Endothelial cell of umbilical vein (primary cell): ENCODE data around the gene SPIRE1. TPM values are rescaled to one million over a fixed set of nuclear protein-coding genes. Genes with fewer than 3 reads are reported as not detected.

Source experiments
- Bru-seq: library from RNA; stranded (reverse); fragments of 400-500 nt; gene quantifications from one replicate; lab custom pipeline; 2021; lab: Mats Ljungman, UMichigan
- BruChase-seq, 2 experiments: library from RNA; stranded (reverse); fragments of 400-500 nt; gene quantifications; one replicate each; lab custom pipeline; 2021; lab: Mats Ljungman, UMichigan
- BruUV-seq: library from RNA; stranded (reverse); fragments of 400-500 nt; replicated peaks from 2 replicates; lab custom pipeline; 2021; lab: Mats Ljungman, UMichigan
- CTCF ChIA-PET: fragments of 300-600, 350-600 bp; sonication (Branson Sonifier 250); formaldehyde crosslinking; loops from one replicate; lab custom pipeline; 2021; ENCODE audit warnings: antibody characterized with exemption, inconsistent platforms; lab: Charles Lee
- POLR2A ChIA-PET: fragments of 300-600, 350-600 bp; sonication (Branson Sonifier 250); formaldehyde crosslinking; loops from one replicate; lab custom pipeline; 2021; ENCODE audit warnings: antibody characterized with exemption, inconsistent platforms; lab: Charles Lee
- DNase-seq: peaks from one replicate; pipeline ENCODE4 v3.0.0-alpha.2; 2011; ENCODE audit warnings: low read depth, low spot score
- FAIRE-seq: peaks from 2 replicates; lab custom pipeline; 2011; peaks lifted over from hg19 to GRCh38; lab: Jason Lieb, UNC
- H2AFZ ChIP-seq: 2 replicates; pipeline ENCODE4 v1.6.0; 2012; ENCODE audit warnings: low read depth, low read length, control low read depth, inconsistent platforms
- H3K27ac ChIP-seq: 2 replicates; pipeline ENCODE4 v1.5.1; 2011; ENCODE audit warnings: low read depth, mild to moderate bottlenecking, control low read depth, low read length, moderate library complexity; ENCODE audit not compliant: insufficient read depth
- H3K27me3 ChIP-seq, 2 experiments: 2 replicates each; pipeline versions ENCODE4 v1.6.0 to v1.6.1; 2011; ENCODE audit warnings: low read length in 2 of 2, mixed read lengths in 1 of 2; ENCODE audit not compliant: control insufficient read depth in 2 of 2, insufficient read depth in 2 of 2
- H3K36me3 ChIP-seq, 2 experiments: 2 replicates in 1 of 2; 3 replicates in 1 of 2; pipeline ENCODE4 v1.5.1; 2011; ENCODE audit warnings: low read length in 2 of 2, mild to moderate bottlenecking in 1 of 2, moderate library complexity in 1 of 2; ENCODE audit not compliant: control insufficient read depth in 2 of 2, insufficient read depth in 2 of 2; ENCODE audit errors: extremely low read depth in 1 of 2
- H3K4me1 ChIP-seq: 3 replicates; pipeline ENCODE4 v1.5.1; 2011; ENCODE audit warnings: mild to moderate bottlenecking, low read length; ENCODE audit not compliant: control insufficient read depth, insufficient read depth; ENCODE audit errors: extremely low read depth
- H3K4me2 ChIP-seq: 2 replicates; pipeline ENCODE4 v1.6.1; 2011; ENCODE audit warnings: low read length, control low read depth, mixed read lengths; ENCODE audit not compliant: insufficient read depth
- H3K4me3 ChIP-seq, 3 experiments: fragments of 200-600 bp in 1 of 3; sonication (generic), shearing (Covaris generic) in 1 of 3; replicated peaks in 1 of 3; 2 replicates each; pipeline ENCODE4 v1.5.1; 2011 to 2016; ENCODE audit warnings: control low read depth in 3 of 3, low read length in 3 of 3, mild to moderate bottlenecking in 2 of 3, inconsistent platforms in 1 of 3, low read depth in 1 of 3, moderate library complexity in 1 of 3; ENCODE audit not compliant: insufficient read depth in 1 of 3
- H3K79me2 ChIP-seq: 2 replicates; pipeline ENCODE4 v1.6.0; 2012; ENCODE audit warnings: low read length, inconsistent platforms; ENCODE audit not compliant: control insufficient read depth, insufficient read depth
- H3K9ac ChIP-seq: replicated peaks from 2 replicates; pipeline ENCODE3; 2011; ENCODE audit warnings: low read length, control low read depth; ENCODE audit not compliant: insufficient read depth; ENCODE audit errors: extremely low read depth
- H3K9me1 ChIP-seq: replicated peaks from 3 replicates; pipeline ENCODE4 v1.6.0; 2011; ENCODE audit warnings: mild to moderate bottlenecking, low read length; ENCODE audit not compliant: control insufficient read depth, insufficient read depth; ENCODE audit errors: extremely low read depth
- H3K9me3 ChIP-seq: replicated peaks from 2 replicates; pipeline ENCODE4 v1.5.1; 2012; ENCODE audit warnings: low read length, inconsistent platforms; ENCODE audit not compliant: control insufficient read depth, insufficient read depth
- H4K20me1 ChIP-seq: replicated peaks from 2 replicates; pipeline ENCODE3; 2011; ENCODE audit warnings: mild to moderate bottlenecking, low read length; ENCODE audit not compliant: control insufficient read depth, insufficient read depth; ENCODE audit errors: extremely low read depth
- EZH2 ChIP-seq: IDR thresholded peaks from 2 replicates; pipeline ENCODE4 v1.6.1; 2012; ENCODE audit warnings: borderline replicate concordance, low read depth, mild to moderate bottlenecking, moderate library complexity, low read length, inconsistent platforms; ENCODE audit not compliant: severe bottlenecking
- JUN ChIP-seq: IDR thresholded peaks from 2 replicates; pipeline ENCODE4 v1.6.1; 2011; ENCODE audit warnings: borderline replicate concordance, low read depth; ENCODE audit not compliant: insufficient read length, insufficient read depth
- MYC ChIP-seq: IDR thresholded peaks from one replicate; pipeline ENCODE4 v1.6.1; 2011; ENCODE audit warnings: mild to moderate bottlenecking, low read depth, low read length
- POLR2A ChIP-seq: IDR thresholded peaks from 2 replicates; pipeline ENCODE4 v1.6.1; 2012; ENCODE audit warnings: low read depth, mild to moderate bottlenecking, control low read depth, low read length
- POLR2AphosphoS5 ChIP-seq: IDR thresholded peaks from 2 replicates; pipeline ENCODE4 v1.6.1; 2012; ENCODE audit warnings: low read depth, mild to moderate bottlenecking, control low read depth, low read length, moderate library complexity; ENCODE audit not compliant: insufficient read depth
- dilution Hi-C: fragments of 300-500 bp; cut with MboI; formaldehyde crosslinking; loops from one replicate; pipeline ENCODE4 v1.15.0; 2019; ENCODE audit warnings: low sequenced_read_pairs; ENCODE audit not compliant: extremely low pct_ligation_motif_present
- intact Hi-C: fragments of 100-400 bp; cut with micrococcal nuclease; formaldehyde crosslinking; loops from one replicate; pipeline ENCODE4 v1.10.0; 2022
- long read RNA-seq: library from polyadenylated mRNA; stranded (forward); transcript quantifications from one replicate; pipeline ENCODE4 v2.0.0, GENCODE V29; 2021
- polyA minus RNA-seq, 3 experiments: library from RNA; depleted of rRNA, polyadenylated mRNA; stranded (reverse); fragments of >200 nt; gene quantifications; 1 replicate in 1 of 3; 2 replicates in 2 of 3; pipeline ENCODE4 v1.2.3, GENCODE V29; 2011
- polyA plus RNA-seq, 4 experiments: library from polyadenylated mRNA; depleted of rRNA in 3 of 4; stranded (reverse) in 3 of 4; unstranded in 1 of 4; fragments of >200 nt; gene quantifications; 2 replicates each; pipeline versions ENCODE4 v1.2.1 to v1.2.3, GENCODE V29; 2011 to 2012; ENCODE audit warnings: missing spikeins in 1 of 4
- total RNA-seq: library from RNA; stranded (reverse); gene quantifications from 2 replicates; pipeline ENCODE4 v1.2.3, GENCODE V29; 2021
- TF ChIP-seq, protein P1 (sequence below): IDR thresholded peaks from 2 replicates; pipeline ENCODE4 v1.6.1; 2011; ENCODE audit not compliant: insufficient read depth, insufficient read length

The SPIRE1 gene
- total RNA-seq (44.0 and 44.8 TPM in 2 replicates), polyA plus RNA-seq (10.2 and 13.1 TPM in 2 replicates), polyA minus RNA-seq (28.7 and 32.5 TPM in 2 replicates), Bru-seq, nascent RNA (percentile 89 among the genes with signal in this experiment), BruChase-seq, experiment 1, labeled RNA remaining after a 6-hour chase (percentile 83 among the genes with signal in this experiment), BruChase-seq, experiment 2, labeled RNA remaining after a 2-hour chase (percentile 87 among the genes with signal in this experiment)
- polyA plus RNA-seq (2011; cell fraction: cytosol; rRNA removed) = 12.4 and 14.1 TPM in 2 replicates
- 42.2 and 51.2 TPM in 2 replicates for polyA plus RNA-seq (2011; cell fraction: nucleus; rRNA removed)
- polyA plus RNA-seq (2012) = 26.0 and 41.7 TPM in 2 replicates
- 20.0 TPM for polyA minus RNA-seq (2011; cell fraction: cytosol; rRNA and poly(A)+ RNA removed)
- polyA minus RNA-seq (2011; cell fraction: nucleus; rRNA and poly(A)+ RNA removed) = 26.8 and 41.9 TPM in 2 replicates
- long read RNA-seq, full-length matches to known transcripts = 21 of 43 reads
- long read RNA-seq, partial matches to known transcripts = 1 of 43 reads
- long read RNA-seq, other reads (novel, unspliced or antisense) = 21 of 43 reads

DNA sequence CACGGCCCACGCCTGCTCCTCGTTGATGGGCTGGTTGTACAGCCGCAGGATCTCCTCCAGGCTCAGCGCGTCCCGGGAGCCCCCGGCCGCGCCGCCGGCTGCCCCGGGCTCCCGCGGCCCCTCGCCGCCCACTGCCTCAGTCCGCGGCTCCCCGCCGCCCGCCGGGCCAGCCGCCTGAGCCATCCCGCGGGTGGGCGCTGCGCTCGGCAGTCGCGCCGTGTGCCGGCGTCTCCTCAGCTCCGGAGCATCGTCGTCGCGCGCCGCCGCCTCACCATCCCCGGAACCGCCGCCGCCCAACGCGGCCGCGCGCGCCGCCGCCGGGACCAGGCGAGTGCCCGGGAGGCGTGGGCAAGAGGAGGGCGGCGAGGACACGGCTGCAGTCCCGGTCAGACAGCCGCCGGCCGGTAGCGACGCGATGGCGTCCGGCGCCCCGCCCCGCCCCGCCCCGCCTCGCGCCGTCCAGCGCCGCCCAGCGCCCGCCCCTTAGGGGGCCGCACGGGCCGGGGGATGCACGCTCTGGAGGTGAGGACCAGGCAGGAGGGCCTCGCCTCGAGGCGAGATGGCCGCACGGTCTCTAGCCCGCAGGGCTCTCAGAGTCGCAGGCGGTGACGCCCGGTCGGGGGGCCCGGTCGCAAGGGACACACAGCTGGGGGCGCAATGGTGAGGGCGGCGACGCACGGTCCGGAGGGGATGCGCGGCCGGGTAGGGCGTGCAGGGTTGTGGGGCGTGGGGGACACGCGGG is at the start of gene SPIRE1:
Gene SPIRE1, minus strand, starts transcription at position 424 of the 742 bp plus-strand sequence. Its CDS starts 241 bp downstream, at position 183.
- intact Hi-C loops (loop anchor here (1.0 to 10.0 kb wide), 8 partner anchors 51 to 373 kb away; partner anchors contain the start of genes AFG3L2 and PRELID3A), dilution Hi-C loops (no loop called here)
- no peaks in the 10 kb centered on the region for H3K27me3 ChIP-seq
- no peak for FAIRE-seq
- H3K4me1 ChIP-seq = peaks cover 43% of the 10 kb centered on the region
- TF ChIP-seq, protein P1, sequence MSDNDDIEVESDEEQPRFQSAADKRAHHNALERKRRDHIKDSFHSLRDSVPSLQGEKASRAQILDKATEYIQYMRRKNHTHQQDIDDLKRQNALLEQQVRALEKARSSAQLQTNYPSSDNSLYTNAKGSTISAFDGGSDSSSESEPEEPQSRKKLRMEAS = no peak
- TF ChIP-seq POLR2AphosphoS5 (peak; percentile 79), JUN (no peak), POLR2A (peak; percentile 83), MYC (no peak), EZH2 (no peak)
- POLR2A ChIA-PET = interaction anchor here (0.5 kb wide), 1 partner anchor 66 kb away, joined by 3 read pairs; no protein-coding TSS in a partner anchor
- peaks cover 47% of the 10 kb centered on the region for H3K79me2 ChIP-seq
- no peaks in the 10 kb centered on the region for H3K36me3 ChIP-seq
- no peaks in the 10 kb centered on the region for H3K9me1 ChIP-seq
- peak within 1 kb of the TSS; percentile 84 for H2AFZ ChIP-seq
- peak within 1 kb of the TSS; percentile 100 for H3K9ac ChIP-seq
- CTCF ChIA-PET = interaction anchor here (1.3 to 5.4 kb wide), 5 partner anchors 119 to 330 kb away, joined by 3 to 65 read pairs (median 4); no protein-coding TSS in a partner anchor
- no peaks in the 10 kb centered on the region for H3K9me3 ChIP-seq
- DNase-seq = peak; percentile 72
- H3K27ac ChIP-seq = peak within 1 kb of the TSS; percentile 99
- H3K4me3 ChIP-seq = peak within 1 kb of the TSS; percentile 65 to 99 (median 92)
- peaks cover under 1% of the 10 kb centered on the region for H4K20me1 ChIP-seq
- no TSS peak for BruUV-seq
- H3K4me2 ChIP-seq = peak within 1 kb of the TSS; percentile 99
